HUES6 (cell line): ENCODE results near the gene CNIH3.
"Not testable (repeated sequence)": the region's sequence is repeated elsewhere in the genome, so short reads cannot be mapped to it uniquely, and the experiment has no call there.

Source experiments
- H3K27ac ChIP-seq: 2 replicates; pipeline ENCODE4 v1.7.0; 2013; ENCODE audit warnings: low read depth, mild to moderate bottlenecking, low read length, inconsistent platforms
- H3K27me3 ChIP-seq: 2 replicates; pipeline ENCODE4 v1.6.1; 2013; ENCODE audit warnings: low read length; ENCODE audit not compliant: control insufficient read depth, insufficient read depth
- H3K36me3 ChIP-seq: 2 replicates; pipeline ENCODE4 v1.6.1; 2013; ENCODE audit warnings: low read length; ENCODE audit not compliant: control insufficient read depth, insufficient read depth
- H3K4me1 ChIP-seq: 2 replicates; pipeline ENCODE4 v1.6.1; 2013; ENCODE audit warnings: low read length; ENCODE audit not compliant: control insufficient read depth, insufficient read depth
- H3K4me3 ChIP-seq: 2 replicates; pipeline ENCODE4 v1.5.1; 2013; ENCODE audit warnings: low read depth, low read length
- H3K9ac ChIP-seq: one replicate; pipeline ENCODE4 v1.6.1; 2013; ENCODE audit warnings: mild to moderate bottlenecking, low read length
- H3K9me3 ChIP-seq: 2 replicates; pipeline ENCODE4 v1.6.1; 2013; ENCODE audit warnings: low read depth, low read length; ENCODE audit not compliant: control insufficient read depth, insufficient read depth

CNIH3 gene

GRCh38 chr1:224615861-224616755 lies at the start of gene CNIH3:
Gene CNIH3 (plus strand): TSS chr1:224616317. CDS start chr1:224617175, 858 bp downstream.
- Histone ChIP-seq H3K36me3 (0 out of 2 replicates have a peak, but pooled peaks cover under 1% of the 10 kb centered on the region), H3K27me3 (peaks cover 67% of the 10 kb centered on the region), H3K27ac (no peak within 1 kb of the TSS), H3K4me1 (peaks cover 23% of the 10 kb centered on the region), H3K9me3 (peaks cover 2% of the 10 kb centered on the region; the same call in 1 of the 2 replicates), H3K4me3 (peak within 1 kb of the TSS; percentile 70), H3K9ac (peak within 1 kb of the TSS; percentile 32)

DNA sequence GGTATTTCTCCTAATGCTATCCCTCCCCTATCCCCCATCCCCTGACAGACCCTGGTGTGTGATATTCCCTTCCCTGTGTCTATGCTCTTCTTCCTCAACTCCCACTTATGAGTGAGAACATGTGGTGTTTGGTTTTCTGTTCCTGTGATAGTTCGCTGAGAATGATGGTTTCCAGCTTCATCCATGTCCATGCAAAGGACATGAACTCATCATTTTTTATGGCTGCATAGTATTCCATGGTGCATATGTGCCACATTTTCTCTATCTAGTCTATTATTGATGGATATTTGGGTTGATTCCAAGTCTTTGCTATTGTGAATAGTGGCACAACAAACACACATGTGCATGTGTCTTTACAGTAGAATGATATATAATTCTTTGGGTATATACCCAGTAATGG lies 49.6 kb upstream of the CNIH3 start:
- H3K27ac ChIP-seq, H3K4me3 ChIP-seq, H3K4me1 ChIP-seq, H3K36me3 ChIP-seq, H3K9me3 ChIP-seq, H3K9ac ChIP-seq, H3K27me3 ChIP-seq: not testable (repeated sequence)

DNA sequence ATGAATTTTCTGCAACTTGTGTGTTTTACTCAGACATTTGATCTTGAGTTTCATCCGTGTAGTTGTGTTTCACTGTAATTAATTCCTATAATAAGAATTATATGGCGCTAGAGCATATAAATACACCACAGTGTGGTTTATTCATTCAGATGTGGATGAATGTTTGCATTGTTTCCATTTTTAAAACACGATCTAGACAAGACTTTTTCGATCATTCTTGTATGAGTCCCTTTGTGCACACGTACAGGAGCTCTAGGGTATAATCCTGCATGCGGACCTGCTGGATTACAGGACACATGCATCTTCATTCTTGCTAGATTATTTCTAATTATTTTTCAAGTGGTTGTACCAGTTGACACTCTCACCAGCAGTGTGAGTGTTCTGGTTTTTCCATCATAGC lies 46.8 kb upstream of the CNIH3 start:
- Histone ChIP-seq H3K27me3 (no peaks in the 10 kb centered on the region), H3K9me3 (no peaks in the 10 kb centered on the region), H3K4me3 (no peak overlapping the region), H3K4me1 (no peaks in the 10 kb centered on the region), H3K27ac (no peak overlapping the region), H3K36me3 (no peaks in the 10 kb centered on the region), H3K9ac (no peak overlapping the region)

GRCh38 chr1:224571975-224572374 lies 44.1 kb upstream of the CNIH3 start:
- H3K4me3 ChIP-seq, H3K9ac ChIP-seq, H3K27ac ChIP-seq, H3K4me1 ChIP-seq, H3K36me3 ChIP-seq, H3K27me3 ChIP-seq, H3K9me3 ChIP-seq: not testable (repeated sequence)

DNA sequence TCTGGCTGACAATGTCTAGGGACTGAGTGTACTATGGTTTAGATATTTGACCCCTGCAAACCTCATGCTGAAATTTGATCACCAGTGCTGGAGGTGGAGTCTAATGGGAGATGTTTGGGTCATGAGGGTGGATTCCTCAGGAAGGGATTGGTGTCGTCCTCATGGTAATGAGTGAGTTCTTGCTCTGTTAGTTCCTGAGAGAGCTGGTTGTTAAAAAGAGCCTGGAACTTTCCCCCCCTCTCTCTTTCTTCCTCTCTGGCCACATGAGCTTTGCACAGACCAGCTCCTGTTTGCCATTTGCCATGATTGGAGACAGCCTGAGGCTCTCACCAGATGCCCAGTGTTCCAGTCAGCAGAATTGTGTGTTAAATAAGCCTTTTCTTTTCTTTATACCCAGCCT lies 36.6 kb upstream of the CNIH3 start:
- H3K4me1 ChIP-seq, result peaks cover 4% of the 10 kb centered on the region; the same call in 1 of the 2 replicates
- H3K4me3 ChIP-seq, result no peak overlapping the region
- no peaks in the 10 kb centered on the region for H3K27me3 ChIP-seq
- H3K9ac ChIP-seq, result no peak overlapping the region
- H3K36me3 ChIP-seq, result no peaks in the 10 kb centered on the region
- H3K27ac ChIP-seq, result no peak overlapping the region
- peaks cover 10% of the 10 kb centered on the region; the same call in 1 of the 2 replicates for H3K9me3 ChIP-seq

DNA sequence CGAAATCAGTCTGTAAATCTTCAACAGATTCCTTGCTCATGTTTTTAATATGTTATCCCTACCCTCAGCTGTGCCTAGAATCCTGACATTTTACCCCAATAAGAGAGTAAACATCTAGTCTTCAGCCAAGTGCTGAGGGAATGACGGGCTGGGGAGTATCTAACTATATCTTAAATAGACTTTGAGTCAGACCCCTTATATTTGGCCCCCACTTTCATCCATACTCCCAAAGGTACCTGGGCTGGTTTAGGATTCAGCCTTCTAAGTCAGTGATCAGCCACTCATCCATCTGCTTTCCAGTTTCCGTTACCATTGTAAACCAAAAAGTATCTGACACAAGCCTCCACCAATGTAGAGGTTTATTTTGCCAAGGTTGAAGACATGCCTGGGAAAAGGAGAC lies 36.1 kb upstream of the CNIH3 start:
- Histone ChIP-seq H3K4me3 (no peak overlapping the region), H3K4me1 (peaks cover 4% of the 10 kb centered on the region; the same call in 1 of the 2 replicates), H3K27me3 (no peaks in the 10 kb centered on the region), H3K27ac (no peak overlapping the region), H3K36me3 (no peaks in the 10 kb centered on the region), H3K9ac (no peak overlapping the region), H3K9me3 (peaks cover 14% of the 10 kb centered on the region; the same call in 1 of the 2 replicates)

DNA sequence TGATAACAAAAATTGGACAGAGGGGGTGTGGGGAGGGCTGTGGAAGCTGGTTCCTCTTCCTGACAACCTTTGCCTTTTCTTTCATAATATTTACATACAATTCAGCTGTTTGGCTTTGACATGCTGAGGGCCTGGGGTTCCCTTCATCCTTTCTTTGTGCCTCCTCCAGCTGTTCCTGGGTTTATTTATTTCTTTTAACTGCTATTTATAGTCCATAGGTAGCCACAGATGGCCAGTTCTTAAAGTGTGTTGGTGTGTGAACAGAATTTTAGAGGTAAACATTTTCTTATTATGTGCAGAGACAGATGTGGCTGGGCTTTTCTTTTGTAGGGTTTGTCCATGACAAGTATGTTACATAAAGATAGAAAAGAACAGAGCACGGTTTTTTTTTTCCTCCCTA lies 34.1 kb upstream of the CNIH3 start:
- no peaks in the 10 kb centered on the region for H3K36me3 ChIP-seq
- no peak overlapping the region for H3K27ac ChIP-seq
- no peaks in the 10 kb centered on the region for H3K27me3 ChIP-seq
- H3K4me3 ChIP-seq, result no peak overlapping the region
- H3K4me1 ChIP-seq, result peaks cover 4% of the 10 kb centered on the region; the same call in 1 of the 2 replicates
- H3K9ac ChIP-seq, result no peak overlapping the region
- H3K9me3 ChIP-seq, result peaks cover 10% of the 10 kb centered on the region; the same call in 1 of the 2 replicates

GRCh38 chr1:224583774-224584173 lies 32.3 kb upstream of the CNIH3 start:
- Histone ChIP-seq H3K9me3 (peaks cover 10% of the 10 kb centered on the region; the same call in 1 of the 2 replicates), H3K4me1 (peaks cover 10% of the 10 kb centered on the region), H3K36me3 (no peaks in the 10 kb centered on the region), H3K4me3 (no peak overlapping the region), H3K9ac (no peak overlapping the region), H3K27me3 (no peaks in the 10 kb centered on the region), H3K27ac (no peak overlapping the region)

GRCh38 chr1:224585051-224585450 lies 31.1 kb upstream of the CNIH3 start:
- Histone ChIP-seq H3K4me3 (no peak overlapping the region), H3K36me3 (no peaks in the 10 kb centered on the region), H3K9ac (no peak overlapping the region), H3K27ac (no peak overlapping the region), H3K4me1 (peaks cover 18% of the 10 kb centered on the region), H3K27me3 (no peaks in the 10 kb centered on the region), H3K9me3 (peaks cover 11% of the 10 kb centered on the region; the same call in 1 of the 2 replicates)

DNA sequence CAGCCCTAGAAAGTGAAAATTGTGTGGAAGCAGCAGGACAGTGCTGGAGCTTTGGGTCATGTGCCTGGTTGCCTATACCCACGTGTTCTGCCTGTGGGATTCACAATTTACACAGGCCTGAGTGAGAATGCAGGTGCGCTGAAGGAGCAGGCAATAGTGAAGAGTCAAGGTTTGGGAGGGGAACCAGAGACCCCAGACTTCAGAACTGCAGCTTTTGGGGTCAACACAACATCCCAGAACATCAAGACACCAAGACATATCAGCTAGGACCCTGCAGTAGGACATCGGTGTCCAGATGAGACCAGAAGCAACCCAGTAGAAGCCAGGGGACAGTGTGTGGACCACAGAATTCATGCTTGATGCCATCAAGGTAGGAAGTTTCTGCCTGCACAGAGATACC lies 29.1 kb upstream of the CNIH3 start:
- Histone ChIP-seq H3K4me3 (no peak overlapping the region), H3K27ac (no peak overlapping the region), H3K4me1 (peaks cover 17% of the 10 kb centered on the region), H3K9me3 (peaks cover 15% of the 10 kb centered on the region; the same call in 1 of the 2 replicates), H3K36me3 (no peaks in the 10 kb centered on the region), H3K27me3 (no peaks in the 10 kb centered on the region), H3K9ac (no peak overlapping the region)

- Histone ChIP-seq H3K9me3 (peaks cover 15% of the 10 kb centered on the region; the same call in 1 of the 2 replicates), H3K4me3 (no peak overlapping the region), H3K27ac (no peak overlapping the region)
These were observed 27.6 kb upstream of the CNIH3 start for GRCh38 chr1:224588515-224588914.

More at GRCh38 chr1:224588515-224588914, 27.6 kb upstream of the CNIH3 start:
- peaks cover 17% of the 10 kb centered on the region for H3K4me1 ChIP-seq
- H3K9ac ChIP-seq, result no peak overlapping the region
- H3K27me3 ChIP-seq, result no peaks in the 10 kb centered on the region
- no peaks in the 10 kb centered on the region for H3K36me3 ChIP-seq
